Measurements from ENCODE around the gene P2RY4. TPM values are rescaled to one million over a fixed set of nuclear protein-coding genes. Genes with fewer than 3 reads are reported as not detected.
"Not testable (repeated sequence)": the region's sequence is repeated elsewhere in the genome, so short reads cannot be mapped to it uniquely, and the experiment has no call there.

The P2RY4 gene
- polyA plus RNA-seq (2013, experiment 1 of 2; ENCODE audit: insufficient read length): not detected
- polyA plus RNA-seq (2013, experiment 2 of 2; ENCODE audit: insufficient read length): not detected

DNA sequence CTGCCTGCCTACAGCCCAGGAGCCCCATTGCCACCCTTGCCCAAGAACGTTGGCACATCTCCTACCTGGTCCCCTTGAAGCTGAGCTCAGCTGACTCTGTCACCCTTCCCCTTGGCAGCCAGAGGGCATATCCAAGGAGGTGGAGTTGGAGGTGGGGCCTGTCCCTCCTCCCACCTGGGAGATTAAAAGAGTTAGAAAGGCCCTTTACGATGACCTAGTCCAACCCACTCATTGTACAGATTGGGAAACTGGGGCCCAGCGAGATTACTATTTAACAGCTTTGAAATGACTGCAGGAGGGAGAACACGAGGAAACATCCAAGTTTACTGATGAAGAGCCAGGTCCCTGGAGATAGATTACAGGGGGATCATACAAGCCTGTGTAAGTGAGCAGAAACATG, at the start of gene P2RY4:
TSS of gene P2RY4 (minus strand) at position 101 of the 400 bp plus-strand sequence. CDS start 580 bp downstream, outside the sequence.
- DNase-seq: no peak

- DNase-seq: no peak
Measured at GRCh38 chrX:70301716-70302115, 41.7 kb upstream of the P2RY4 start.

DNA sequence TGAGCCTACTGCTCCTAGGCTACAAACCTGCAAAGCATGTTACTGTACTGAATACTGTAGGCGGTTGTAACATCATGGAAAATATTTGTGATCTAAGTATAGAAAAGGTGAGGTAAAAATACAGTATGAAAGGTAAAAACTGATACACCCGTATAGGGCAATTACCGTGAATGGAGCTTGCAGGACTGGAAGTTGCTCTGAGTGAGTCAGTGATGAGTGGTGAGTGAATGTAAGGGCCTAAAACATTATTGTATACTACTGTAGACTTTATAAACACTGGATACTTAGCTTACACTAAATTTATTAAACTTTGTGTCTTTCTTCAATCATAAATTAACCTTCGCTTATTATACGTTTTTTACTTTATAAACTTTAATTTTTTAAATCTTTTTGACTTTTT, 33.6 kb upstream of the P2RY4 start:
- DNase-seq: no peak

- DNase-seq: no peak
Measured at GRCh38 chrX:70292788-70293187, 32.8 kb upstream of the P2RY4 start.

DNA sequence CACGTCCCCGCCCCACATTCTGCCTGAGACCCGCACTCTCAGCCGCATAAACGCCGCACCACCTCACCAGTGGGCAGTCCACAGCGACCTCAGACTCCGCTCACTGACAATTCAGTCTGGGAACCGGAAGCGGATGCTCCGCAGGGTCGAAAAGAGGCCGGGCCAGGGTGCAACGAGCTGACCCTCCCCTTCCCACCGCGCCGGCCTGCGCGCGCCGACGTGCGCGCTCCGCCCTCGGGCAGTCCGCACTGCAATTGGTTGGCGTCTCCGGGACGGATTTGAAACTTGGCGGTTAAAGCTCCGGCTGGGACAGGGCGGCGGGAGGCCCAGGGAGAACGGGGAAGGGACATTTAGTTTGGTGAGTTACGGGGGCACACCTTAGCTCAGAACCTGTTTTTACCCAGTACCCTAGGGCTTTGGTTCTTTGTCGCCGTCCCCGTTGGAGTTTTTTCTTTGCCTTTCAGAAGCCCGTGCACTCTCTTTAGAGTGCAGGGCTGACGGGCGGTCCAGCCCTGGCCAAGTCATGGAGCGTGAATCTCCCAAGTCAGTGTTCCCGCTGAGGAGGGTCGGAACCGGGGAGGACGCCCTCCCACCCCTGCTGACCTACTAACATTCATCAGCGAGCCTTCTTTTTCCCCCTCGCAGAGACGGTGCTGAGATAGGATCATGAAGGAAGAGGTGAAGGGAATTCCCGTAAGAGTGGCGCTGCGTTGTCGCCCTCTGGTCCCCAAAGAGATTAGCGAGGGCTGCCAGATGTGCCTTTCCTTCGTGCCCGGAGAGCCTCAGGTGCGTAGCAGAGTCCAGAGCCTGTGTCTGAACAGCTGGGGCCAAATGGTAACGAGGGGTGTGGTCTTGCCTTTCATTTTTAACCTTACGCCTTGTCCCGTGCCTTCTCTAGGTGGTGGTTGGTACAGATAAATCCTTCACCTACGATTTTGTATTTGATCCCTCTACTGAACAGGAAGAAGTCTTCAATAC, 30.1 kb upstream of the P2RY4 start, which contains the start of the genes KIF4A and PDZD11:
TSS of gene KIF4A (plus strand) at position 312 of the 978 bp plus-strand sequence. CDS start at position 667, 355 bp downstream.
TSS of gene PDZD11 (minus strand) at position 135 of the 978 bp plus-strand sequence. CDS start 586 bp downstream, outside the sequence.
- DNase-seq: peak; percentile 79

DNA sequence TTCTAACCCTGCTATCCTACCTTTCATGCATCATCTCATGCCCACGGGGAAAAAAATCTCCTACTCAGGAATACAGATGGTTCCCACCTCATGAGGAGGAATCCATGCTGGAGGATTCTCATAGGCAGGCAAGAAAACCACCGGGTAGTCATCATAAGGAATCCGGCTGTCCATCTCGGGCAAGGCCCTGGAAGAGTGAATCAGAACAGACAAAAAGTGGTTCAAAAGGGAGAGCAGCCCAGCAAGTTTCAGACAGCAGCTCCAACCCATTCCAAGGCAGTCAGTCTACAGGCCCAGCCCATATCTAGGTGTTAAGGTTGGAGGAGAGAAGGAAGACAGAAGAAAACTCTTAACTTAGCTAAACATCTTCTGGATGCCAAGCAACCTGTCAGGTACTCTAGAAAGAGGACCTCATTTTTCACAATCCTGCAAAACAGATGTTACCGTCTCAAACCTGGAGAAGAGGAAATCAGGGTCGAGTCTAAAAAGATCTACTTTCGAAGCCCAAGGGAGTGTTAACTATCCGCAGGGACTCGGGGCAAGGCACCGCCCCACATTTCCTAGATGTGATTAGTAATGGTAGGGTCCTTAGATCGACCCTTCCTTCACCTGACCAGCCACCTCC, 29.3 kb upstream of the P2RY4 start:
- DNase-seq: no peak

- no peak for DNase-seq
Measured at GRCh38 chrX:70281951-70282350, 21.9 kb upstream of the P2RY4 start, which contains the start of gene RAB41. Gene RAB41 (plus strand): TSS chrX:70282172. CDS start chrX:70282218, 46 bp downstream.

GRCh38 chrX:70280573-70280972, 20.6 kb upstream of the P2RY4 start:
- DNase-seq: no peak

- no peak for DNase-seq
Measured at GRCh38 chrX:70279081-70279480, 19.1 kb upstream of the P2RY4 start.

DNA sequence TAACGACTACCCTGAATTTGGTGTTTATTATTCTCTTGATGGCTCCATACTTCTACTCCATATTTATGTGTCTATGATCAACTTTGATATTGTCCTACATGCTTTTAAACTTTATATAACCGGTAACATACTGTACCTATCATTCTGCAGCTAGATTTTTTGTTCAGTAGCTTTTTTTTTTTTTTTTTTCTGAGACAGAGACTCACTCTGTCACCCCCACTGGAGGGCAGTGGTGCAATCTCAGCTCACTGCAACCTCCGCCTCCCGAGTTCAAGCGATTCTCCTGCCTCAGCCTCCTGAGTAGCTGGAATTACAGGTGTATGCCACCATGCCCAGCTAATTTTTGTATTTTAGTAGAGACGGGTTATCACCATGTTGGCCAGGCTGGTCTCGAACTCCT, 14.0 kb upstream of the P2RY4 start:
- DNase-seq: not testable (repeated sequence)

DNA sequence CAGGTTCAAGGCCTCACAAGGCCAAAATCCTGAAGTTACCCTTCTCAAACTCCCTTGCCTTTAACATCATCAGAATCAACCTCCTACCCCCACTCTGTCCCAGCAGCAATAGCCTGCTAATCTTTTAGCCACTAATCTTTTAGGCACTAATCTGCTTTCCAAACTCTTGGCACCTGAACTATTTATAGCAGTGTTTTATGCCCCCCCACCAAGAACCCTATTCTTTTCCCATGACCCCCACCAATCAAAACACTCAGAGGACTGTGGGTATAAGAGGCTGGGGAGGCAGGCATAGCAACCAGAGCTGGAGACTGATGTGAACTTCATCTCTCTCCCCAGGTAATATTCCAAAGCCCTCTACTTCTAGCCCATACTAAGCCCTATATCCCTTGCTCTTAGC, 8.0 kb upstream of the P2RY4 start, which contains the start of gene ARR3:
TSS of gene ARR3 (plus strand) at position 301 of the 400 bp plus-strand sequence. CDS start 1,052 bp downstream, outside the sequence.
- DNase-seq: no peak

GRCh38 chrX:70264784-70265183, 4.8 kb upstream of the P2RY4 start:
- no peak for DNase-seq

DNA sequence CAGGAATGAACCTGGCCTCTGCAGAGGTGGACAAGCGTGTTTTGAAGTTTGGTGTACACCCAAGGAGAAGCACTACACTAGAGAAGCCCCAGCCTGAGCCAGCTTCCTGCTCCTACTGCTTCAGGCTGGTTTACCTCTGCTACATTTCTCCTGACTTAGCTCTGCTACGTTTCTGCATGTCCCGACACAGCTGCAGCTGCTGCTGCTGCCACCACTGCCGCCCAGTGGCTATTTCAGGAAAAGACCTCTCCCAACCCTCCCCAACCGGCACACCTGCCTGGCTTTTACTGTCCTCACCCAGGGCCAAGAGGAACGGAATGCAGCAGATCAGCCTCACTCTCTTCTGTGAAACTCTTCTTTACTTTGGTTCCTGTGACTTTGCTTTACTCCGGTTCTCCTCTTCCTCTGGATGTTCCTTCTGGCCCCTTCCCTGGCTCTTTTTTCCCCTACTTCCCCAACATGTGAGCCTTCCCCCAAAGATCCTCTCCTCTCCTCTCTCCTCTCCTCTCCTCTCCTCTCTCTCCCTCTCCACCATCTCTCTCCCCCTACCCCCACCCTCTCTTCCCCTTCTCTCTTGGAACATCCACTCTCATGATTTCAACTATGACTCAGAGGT, 3.1 kb upstream of the P2RY4 start:
- peak; percentile 15 for DNase-seq

DNA sequence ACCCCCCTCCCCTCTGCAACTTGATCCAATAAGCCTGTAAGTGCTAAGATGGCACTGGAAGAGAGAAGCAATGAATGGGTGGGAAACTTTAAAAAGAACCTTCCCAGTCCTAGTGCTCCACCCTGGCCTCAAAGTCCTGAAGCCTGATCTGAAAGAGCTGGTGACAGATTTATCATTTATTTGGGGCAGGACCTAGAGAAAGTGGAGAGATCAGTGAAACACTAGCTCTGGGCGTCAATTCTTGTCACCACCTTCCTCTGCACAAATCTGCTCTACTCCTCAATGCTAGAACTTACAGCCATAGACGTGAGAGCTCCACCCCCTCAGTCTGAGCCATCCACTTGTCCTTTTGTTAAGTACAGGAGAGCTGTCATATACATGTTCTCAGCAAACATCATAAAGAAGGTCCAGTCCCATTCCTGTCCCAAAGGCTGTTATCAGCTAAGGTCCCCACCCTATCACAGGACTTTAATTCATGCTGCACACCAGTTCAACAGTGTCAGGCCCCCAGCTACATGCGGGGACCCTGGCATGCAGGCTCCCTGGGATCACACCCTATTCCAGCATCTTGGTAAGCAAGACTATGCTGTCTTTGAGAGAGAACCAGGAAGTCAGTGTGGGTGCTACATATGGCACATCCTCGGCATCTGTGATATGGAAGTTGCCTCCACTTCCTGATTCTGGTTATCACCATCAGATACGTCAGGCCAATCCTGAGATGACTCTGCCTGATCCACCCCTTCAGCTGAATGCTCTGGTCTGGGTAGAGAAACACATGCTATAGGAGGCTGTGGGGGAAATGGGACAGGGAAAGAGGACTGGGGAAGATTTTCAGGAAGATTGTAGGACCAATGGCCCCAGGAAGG, 2.3 kb downstream of the P2RY4 start:
- no peak for DNase-seq

DNA sequence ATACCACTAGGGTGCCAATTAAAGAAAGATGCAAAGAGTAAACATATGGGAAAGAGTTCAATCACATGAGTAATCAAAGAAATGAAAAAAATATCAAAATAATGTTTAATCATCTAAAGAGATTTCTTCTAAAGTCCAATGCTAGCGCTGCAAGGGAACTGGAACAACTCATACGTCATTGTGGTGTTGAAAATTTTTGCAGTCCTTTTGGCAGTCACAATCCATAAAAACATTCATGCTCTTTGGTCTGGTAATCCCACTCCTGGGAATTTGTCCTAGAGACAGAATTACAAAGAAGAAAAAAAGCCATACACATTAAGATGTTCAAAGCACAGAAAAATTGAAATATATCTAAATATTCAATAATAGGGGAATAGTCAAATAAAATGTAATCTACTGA, 4.6 kb downstream of the P2RY4 start:
- no peak for DNase-seq

GRCh38 chrX:70254909-70255308, 5.1 kb downstream of the P2RY4 start:
- no peak for DNase-seq

DNA sequence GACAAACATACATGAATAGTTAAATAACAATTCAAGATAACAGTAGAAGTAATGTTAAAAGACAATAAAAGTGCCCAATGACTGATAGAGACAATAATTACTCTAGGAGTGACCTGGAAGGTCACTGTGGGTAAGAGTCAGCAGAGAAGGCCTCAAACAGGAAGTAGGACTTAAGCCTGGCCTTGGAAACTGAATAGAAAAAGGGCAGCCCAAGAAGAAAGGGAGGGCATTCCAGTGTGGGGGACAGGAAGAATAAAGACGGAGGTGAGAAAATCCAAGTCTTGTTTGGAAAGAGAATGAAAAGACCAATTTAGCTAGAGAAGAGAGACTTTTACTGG, 6.0 kb downstream of the P2RY4 start:
- DNase-seq: no peak

DNA sequence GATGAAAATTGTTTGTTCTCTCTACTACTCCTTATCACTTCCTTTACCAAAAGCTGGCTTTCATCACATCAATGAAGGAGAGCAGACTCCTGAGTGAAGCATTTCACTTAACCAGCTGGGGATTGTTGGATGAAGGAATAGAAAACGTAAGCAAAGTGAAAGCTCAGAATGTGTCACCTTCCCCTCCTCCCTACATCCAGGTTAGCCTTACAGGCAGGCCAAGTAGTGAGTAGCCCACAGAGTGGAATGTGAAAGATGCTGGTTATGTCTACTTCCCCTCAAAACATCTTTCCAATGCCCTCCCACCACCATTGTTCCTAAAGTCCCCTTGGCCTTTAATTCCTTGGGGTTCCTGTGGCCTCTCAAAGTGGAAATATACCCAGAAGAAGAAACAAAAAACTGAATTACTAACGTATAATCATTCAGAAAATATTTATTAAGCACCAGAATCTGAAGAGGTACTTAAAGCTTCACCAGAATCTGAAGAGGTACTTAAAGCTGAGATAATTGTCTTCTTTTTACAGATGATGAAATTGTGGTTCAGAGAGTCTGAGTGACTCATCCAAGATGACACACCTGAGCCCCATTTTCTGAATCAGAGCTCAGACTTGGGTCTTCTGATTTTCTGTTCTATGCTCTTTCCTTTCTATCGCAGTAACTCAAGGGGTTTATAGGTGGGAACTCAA, 6.5 kb downstream of the P2RY4 start:
- DNase-seq: no peak

GRCh38 chrX:70252491-70252890, 7.5 kb downstream of the P2RY4 start:
- DNase-seq: no peak

DNA sequence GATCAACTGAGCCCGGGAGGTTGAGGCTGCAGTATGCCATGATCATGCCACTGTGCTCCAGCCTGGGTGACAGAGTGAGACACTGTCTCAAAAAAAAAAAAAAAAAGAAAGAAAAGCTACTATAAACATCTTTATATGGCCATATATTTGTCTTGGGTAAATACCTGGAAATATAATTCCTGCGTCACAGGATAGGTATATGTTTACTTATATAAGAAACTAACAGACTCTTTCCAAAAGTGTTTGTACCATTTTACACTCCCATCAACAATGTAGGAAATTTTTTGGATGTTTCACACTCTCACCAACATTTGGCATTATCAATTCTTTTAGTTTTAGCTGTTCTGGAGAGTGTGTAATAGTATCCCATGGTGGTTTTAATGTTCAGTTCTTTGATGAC, 12.8 kb downstream of the P2RY4 start:
- DNase-seq: no peak

DNA sequence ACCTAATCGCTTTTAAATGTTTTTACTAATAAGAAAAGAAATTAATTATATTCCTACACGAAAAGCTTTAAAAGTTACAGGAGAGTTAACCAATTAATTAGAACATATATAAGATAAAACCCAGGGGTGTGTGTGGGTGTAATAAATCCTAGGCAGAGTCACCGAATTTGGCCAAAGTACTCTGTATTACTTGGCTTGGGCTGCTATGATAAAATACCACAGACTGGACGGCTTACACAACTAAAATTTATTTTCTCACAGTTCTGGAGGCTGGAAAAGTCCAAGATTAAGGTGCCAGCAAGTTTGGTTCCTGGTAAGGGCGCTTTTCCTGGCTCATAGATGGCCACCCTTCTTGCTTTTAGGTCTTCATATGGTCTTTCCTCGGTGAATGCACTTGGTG, 15.1 kb downstream of the P2RY4 start:
- no peak for DNase-seq

Data from fibroblast of skin of abdomen (primary cell).